OCI-LY7 (cell line): Measurements from ENCODE around the gene C9orf50. TPM values are rescaled to one million over a fixed set of nuclear protein-coding genes. Genes with fewer than 3 reads are reported as not detected.

ENCODE experiments used
- BruUV-seq: library from RNA; stranded (reverse); fragments of 400-500 nt; replicated peaks from 2 replicates; lab custom pipeline; 2021; lab: Mats Ljungman, UMichigan
- CTCF ChIA-PET: fragments of 300-600 bp; sonication (Branson Sonifier 250); formaldehyde crosslinking; loops from one replicate; lab custom pipeline; 2022; ENCODE audit warnings: antibody characterized with exemption; ENCODE audit not compliant: unreplicated experiment; lab: Charles Lee
- POLR2A ChIA-PET: fragments of 300-600 bp; sonication (Branson Sonifier 250); formaldehyde crosslinking; loops from one replicate; lab custom pipeline; 2022; ENCODE audit warnings: antibody characterized with exemption; lab: Charles Lee
- DNase-seq: peaks from one replicate; pipeline ENCODE4 v3.0.0-alpha.2; 2015; ENCODE audit warnings: low spot score
- H2AFZ ChIP-seq: fragments of 200-600 bp; sonication (generic), shearing (Covaris generic); 2 replicates; pipeline ENCODE4 v1.6.1; 2014; ENCODE audit warnings: mild to moderate bottlenecking, antibody characterized with exemption, low read length, moderate library complexity
- H3K27ac ChIP-seq: fragments of 200-600 bp; sonication (generic); 2 replicates; pipeline ENCODE4 v1.5.1; 2014; ENCODE audit warnings: mixed run types, low read depth, mild to moderate bottlenecking, moderate library complexity, low read length, inconsistent platforms; ENCODE audit not compliant: poor library complexity, severe bottlenecking
- H3K36me3 ChIP-seq: fragments of 200-600 bp; sonication (generic); 2 replicates; pipeline ENCODE4 v1.6.1; 2014; ENCODE audit warnings: mild to moderate bottlenecking, antibody characterized with exemption, low read length, moderate library complexity, mixed read lengths; ENCODE audit not compliant: insufficient read depth
- H3K4me1 ChIP-seq: fragments of 200-600 bp; sonication (generic); 2 replicates; pipeline ENCODE4 v1.5.1; 2014; ENCODE audit warnings: mild to moderate bottlenecking, low read length; ENCODE audit not compliant: insufficient read depth, poor library complexity, severe bottlenecking
- H3K4me2 ChIP-seq: fragments of 200-600 bp; sonication (generic); 2 replicates; pipeline ENCODE4 v1.6.1; 2014; ENCODE audit warnings: mild to moderate bottlenecking, low read length
- H3K4me3 ChIP-seq: fragments of 200-600 bp; sonication (generic); 2 replicates; pipeline ENCODE4 v1.5.1; 2014; ENCODE audit warnings: mild to moderate bottlenecking, low read depth, low read length; ENCODE audit not compliant: poor library complexity, severe bottlenecking
- H3K79me2 ChIP-seq: fragments of 200-600 bp; sonication (generic); 2 replicates; pipeline ENCODE4 v1.6.1; 2016; ENCODE audit warnings: low read depth, mild to moderate bottlenecking, low read length, moderate library complexity, mixed read lengths; ENCODE audit not compliant: insufficient read depth
- H3K9me2 ChIP-seq: fragments of 200-600 bp; sonication (generic); 2 replicates; pipeline ENCODE4 v1.6.1; 2016; ENCODE audit warnings: mild to moderate bottlenecking, low read length, mixed read lengths; ENCODE audit not compliant: insufficient read depth
- H3K9me3 ChIP-seq: fragments of 200-600 bp; sonication (generic); 2 replicates; pipeline ENCODE4 v1.6.1; 2014; ENCODE audit warnings: mild to moderate bottlenecking, mixed run types, low read length, mixed read lengths
- H4K20me1 ChIP-seq: fragments of 200-600 bp; sonication (generic); 2 replicates; pipeline ENCODE4 v1.6.1; 2014; ENCODE audit warnings: mild to moderate bottlenecking, antibody characterized with exemption, low read length, moderate library complexity, mixed read lengths; ENCODE audit not compliant: insufficient read depth
- EZH2phosphoT487 ChIP-seq: fragments of 200-600 bp; sonication (generic); IDR thresholded peaks from 2 replicates; pipeline ENCODE4 v1.6.1; 2018; ENCODE audit warnings: low read depth, borderline replicate concordance, mild to moderate bottlenecking, mixed run types, antibody characterized with exemption, low read length, moderate library complexity, mixed read lengths
- intact Hi-C: fragments of 100-400 bp; cut with micrococcal nuclease; formaldehyde crosslinking; loops from one replicate; pipeline ENCODE4 v1.10.0; 2022; ENCODE audit not compliant: unreplicated experiment
- total RNA-seq, 2 experiments: library from RNA; depleted of rRNA in 1 of 2; stranded (reverse); fragments of >200 nt in 1 of 2; shearing (Covaris generic) in 1 of 2; gene quantifications; 2 replicates each; pipeline ENCODE4 v1.2.3, GENCODE V29; 2014 to 2022
- TF ChIP-seq, protein P1 (sequence below): fragments of 200-600 bp; sonication (generic); conservative IDR thresholded peaks from 2 replicates; pipeline ENCODE4 v1.5.1; 2014; ENCODE audit warnings: mild to moderate bottlenecking, antibody characterized with exemption, low read length, moderate library complexity, mixed read lengths

The C9orf50 gene
- total RNA-seq, 2 experiments from 2014 or later = not detected

GRCh38 chr9:129669141-129669718, 48.3 kb upstream of the C9orf50 start:
- Histone ChIP-seq H2AFZ (no peak overlapping the region), H3K9me3 (no peaks in the 10 kb centered on the region), H3K4me3 (no peak overlapping the region), H3K4me2 (no peak overlapping the region), H4K20me1 (no peaks in the 10 kb centered on the region), H3K27ac (no peak overlapping the region), H3K4me1 (no peaks in the 10 kb centered on the region), H3K36me3 (no peaks in the 10 kb centered on the region), H3K9me2 (no peaks in the 10 kb centered on the region), H3K79me2 (no peaks in the 10 kb centered on the region)
- no peak for DNase-seq
- BruUV-seq = no TSS peak
- TF ChIP-seq, protein P1, sequence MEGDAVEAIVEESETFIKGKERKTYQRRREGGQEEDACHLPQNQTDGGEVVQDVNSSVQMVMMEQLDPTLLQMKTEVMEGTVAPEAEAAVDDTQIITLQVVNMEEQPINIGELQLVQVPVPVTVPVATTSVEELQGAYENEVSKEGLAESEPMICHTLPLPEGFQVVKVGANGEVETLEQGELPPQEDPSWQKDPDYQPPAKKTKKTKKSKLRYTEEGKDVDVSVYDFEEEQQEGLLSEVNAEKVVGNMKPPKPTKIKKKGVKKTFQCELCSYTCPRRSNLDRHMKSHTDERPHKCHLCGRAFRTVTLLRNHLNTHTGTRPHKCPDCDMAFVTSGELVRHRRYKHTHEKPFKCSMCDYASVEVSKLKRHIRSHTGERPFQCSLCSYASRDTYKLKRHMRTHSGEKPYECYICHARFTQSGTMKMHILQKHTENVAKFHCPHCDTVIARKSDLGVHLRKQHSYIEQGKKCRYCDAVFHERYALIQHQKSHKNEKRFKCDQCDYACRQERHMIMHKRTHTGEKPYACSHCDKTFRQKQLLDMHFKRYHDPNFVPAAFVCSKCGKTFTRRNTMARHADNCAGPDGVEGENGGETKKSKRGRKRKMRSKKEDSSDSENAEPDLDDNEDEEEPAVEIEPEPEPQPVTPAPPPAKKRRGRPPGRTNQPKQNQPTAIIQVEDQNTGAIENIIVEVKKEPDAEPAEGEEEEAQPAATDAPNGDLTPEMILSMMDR = no peak
- no peak for TF ChIP-seq EZH2phosphoT487
- ChIA-PET POLR2A (no interaction called here), CTCF (no interaction called here)
- intact Hi-C loops = no loop called here

DNA sequence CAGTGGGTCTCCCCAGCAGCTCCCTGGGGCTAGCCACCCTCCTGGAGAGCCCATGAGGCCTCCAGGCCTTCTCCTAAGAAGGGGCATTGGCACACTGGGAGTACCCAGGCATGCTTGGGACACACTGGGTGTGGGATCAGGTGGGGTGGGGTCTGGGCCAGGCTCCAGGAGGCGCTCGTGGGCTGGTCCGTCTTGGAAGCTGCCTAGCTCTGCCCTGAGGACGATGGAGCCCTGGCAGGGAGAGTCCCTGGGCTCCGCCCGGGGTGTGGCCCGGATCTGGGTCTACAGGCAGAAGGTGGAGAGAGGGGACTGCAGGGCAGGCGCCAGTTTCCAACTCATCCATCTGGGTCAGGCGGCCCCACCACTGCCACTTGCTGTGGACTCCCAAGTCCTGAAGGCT, 46.9 kb upstream of the C9orf50 start:
- CTCF ChIA-PET = no interaction called here
- intact Hi-C loops = no loop called here
- POLR2A ChIA-PET = no interaction called here
- Histone ChIP-seq H3K27ac (no peak overlapping the region), H3K9me2 (no peaks in the 10 kb centered on the region), H3K36me3 (no peaks in the 10 kb centered on the region), H3K4me3 (no peak overlapping the region), H3K9me3 (no peaks in the 10 kb centered on the region), H3K4me1 (no peaks in the 10 kb centered on the region), H3K4me2 (no peak overlapping the region), H2AFZ (no peak overlapping the region), H3K79me2 (no peaks in the 10 kb centered on the region), H4K20me1 (no peaks in the 10 kb centered on the region)
- no TSS peak for BruUV-seq
- DNase-seq = no peak
- TF ChIP-seq, protein P1 = no peak
- no peak for TF ChIP-seq EZH2phosphoT487

DNA sequence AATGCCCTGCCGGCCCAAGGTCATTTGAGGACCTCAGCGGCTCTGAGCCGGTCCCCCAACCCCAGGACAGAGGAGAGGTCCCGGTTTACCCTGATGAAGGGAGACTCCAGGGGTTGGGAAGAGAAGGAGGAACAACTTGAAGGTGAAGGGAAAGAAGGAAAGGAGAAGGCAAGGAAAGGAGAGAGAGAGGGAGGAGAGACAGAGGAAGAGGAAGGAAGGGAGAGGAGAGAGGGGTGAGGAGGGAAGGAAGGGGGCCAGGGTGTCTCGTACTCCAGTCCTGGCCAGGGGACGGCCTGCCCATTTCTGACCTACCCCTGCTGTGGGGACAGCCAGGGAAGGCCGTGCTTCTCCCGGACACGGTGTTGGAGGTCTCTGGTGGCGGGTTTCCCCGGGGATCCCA, 46.5 kb upstream of the C9orf50 start:
- intact Hi-C loops = no loop called here
- no peak for DNase-seq
- no peaks in the 10 kb centered on the region for H3K9me2 ChIP-seq

More for the DNA sequence above, 46.5 kb upstream of the C9orf50 start:
- POLR2A ChIA-PET = no interaction called here
- no peak overlapping the region for H3K4me2 ChIP-seq
- no peak overlapping the region for H2AFZ ChIP-seq
- no peak overlapping the region for H3K4me3 ChIP-seq
- TF ChIP-seq EZH2phosphoT487 = no peak
- TF ChIP-seq, protein P1 = no peak
- H3K9me3 ChIP-seq = no peaks in the 10 kb centered on the region
- H3K4me1 ChIP-seq = no peaks in the 10 kb centered on the region
- no peaks in the 10 kb centered on the region for H3K36me3 ChIP-seq
- no peaks in the 10 kb centered on the region for H3K79me2 ChIP-seq
- CTCF ChIA-PET = no interaction called here
- no peak overlapping the region for H3K27ac ChIP-seq
- no TSS peak for BruUV-seq
- no peaks in the 10 kb centered on the region for H4K20me1 ChIP-seq
